Panc1 (cell line): ENCODE data around the gene ATXN7L1. TPM values are rescaled to one million over a fixed set of nuclear protein-coding genes. Genes with fewer than 3 reads are reported as not detected.

ENCODE experiments used
- ATAC-seq: fragments of 200-7000 bp; cut with Tn5 transposase; 2 replicates; pipeline ENCODE4 v1.9.1; 2020; ENCODE audit warnings: mild to moderate bottlenecking, moderate library complexity
- BruUV-seq: library from RNA; stranded (reverse); fragments of 400-500 nt; replicated peaks from 2 replicates; lab custom pipeline; 2021; lab: Mats Ljungman, UMichigan
- CTCF ChIA-PET: fragments of 300-600 bp; sonication (Branson Sonifier 250); formaldehyde crosslinking; loops from one replicate; lab custom pipeline; 2022; ENCODE audit warnings: antibody characterized with exemption; lab: Charles Lee
- POLR2A ChIA-PET: fragments of 300-600 bp; sonication (Branson Sonifier 250); formaldehyde crosslinking; loops from one replicate; lab custom pipeline; 2022; ENCODE audit warnings: antibody characterized with exemption; lab: Charles Lee
- DNase-seq: peaks from one replicate; pipeline ENCODE4 v3.0.0-alpha.2; 2010; ENCODE audit warnings: low read depth, low spot score
- H3K27ac ChIP-seq: 2 replicates; pipeline ENCODE4 v1.5.1; 2011; ENCODE audit warnings: mild to moderate bottlenecking, low read length, inconsistent platforms
- H3K27me3 ChIP-seq: fragments of 200-500 bp; sonication (Bioruptor generic); 2 replicates; pipeline ENCODE4 v1.6.0; 2014; ENCODE audit warnings: low read length, inconsistent platforms; ENCODE audit not compliant: control insufficient read depth, insufficient read depth
- H3K36me3 ChIP-seq: fragments of 200-500 bp; sonication (Bioruptor generic); 2 replicates; pipeline ENCODE4 v1.5.1; 2014; ENCODE audit warnings: inconsistent platforms, mild to moderate bottlenecking, low read length, moderate library complexity; ENCODE audit not compliant: control insufficient read depth, insufficient read depth
- H3K4me1 ChIP-seq: 2 replicates; pipeline ENCODE4 v1.5.1; 2011; ENCODE audit warnings: inconsistent platforms, mild to moderate bottlenecking, low read length, moderate library complexity; ENCODE audit not compliant: control insufficient read depth, insufficient read depth
- H3K4me3 ChIP-seq, 2 experiments: 2 replicates each; pipeline ENCODE4 v1.5.1; 2011 to 2012; ENCODE audit warnings: low read depth in 2 of 2, low read length in 2 of 2, mild to moderate bottlenecking in 2 of 2, inconsistent platforms in 1 of 2, moderate library complexity in 1 of 2
- H3K9me3 ChIP-seq: fragments of 200-500 bp; sonication (Bioruptor generic); 2 replicates; pipeline ENCODE4 v1.5.1; 2014; ENCODE audit warnings: low read depth, mild to moderate bottlenecking, inconsistent platforms, low read length, moderate library complexity; ENCODE audit not compliant: control insufficient read depth, insufficient read depth
- CTCF ChIP-seq: fragments of 450-650 bp; IDR thresholded peaks from 2 replicates; pipeline ENCODE4 v1.5.1; 2017; ENCODE audit warnings: mild to moderate bottlenecking
- POLR2AphosphoS5 ChIP-seq: IDR thresholded peaks from 2 replicates; pipeline ENCODE4 v1.6.1; 2012; ENCODE audit warnings: mild to moderate bottlenecking, low read depth, low read length, moderate library complexity
- SIN3A ChIP-seq: IDR thresholded peaks from 2 replicates; pipeline ENCODE4 v1.6.1; 2012; ENCODE audit warnings: low read depth, mild to moderate bottlenecking, low read length, moderate library complexity, borderline replicate concordance; ENCODE audit not compliant: insufficient read depth
- TCF7L2 ChIP-seq: IDR thresholded peaks from 2 replicates; pipeline ENCODE4 v1.6.1; 2011; ENCODE audit warnings: mild to moderate bottlenecking, low read depth, low read length, inconsistent platforms
- in situ Hi-C: cut with HindIII; loops from 2 replicates; pipeline ENCODE4 v1.10.0; 2016; ENCODE audit warnings: low sequenced_read_pairs, low pct_unique_long_range_greater_than_20kb
- intact Hi-C: fragments of 100-400 bp; cut with micrococcal nuclease; formaldehyde crosslinking; loops from one replicate; pipeline ENCODE4 v1.10.0; 2022; ENCODE audit not compliant: unreplicated experiment
- total RNA-seq: library from RNA; stranded (reverse); gene quantifications from one replicate; pipeline ENCODE4 v1.2.1, GENCODE V29; 2021; ENCODE audit not compliant: unreplicated experiment
- TF ChIP-seq, protein P1 (sequence below), 2 experiments: IDR thresholded peaks; 2 replicates each; pipeline ENCODE4 v1.6.1; 2011 to 2012; ENCODE audit warnings: low read depth in 2 of 2, control low read depth in 1 of 2, low read length in 1 of 2, mild to moderate bottlenecking in 1 of 2, moderate library complexity in 1 of 2; ENCODE audit not compliant: insufficient read depth in 1 of 2

ATXN7L1 gene
- total RNA-seq, 1 experiment from 2014 or later, result 10.8 TPM

GRCh38 chr7:105904064-105904463 is 27.7 kb upstream of the ATXN7L1 start:
- in situ Hi-C loops (no loop called here), intact Hi-C loops (no loop called here)
- no peak overlapping the region for H3K27ac ChIP-seq
- TF ChIP-seq CTCF, result no peak
- no peak for TF ChIP-seq POLR2AphosphoS5
- TF ChIP-seq SIN3A, result no peak
- TF ChIP-seq, protein P1, sequence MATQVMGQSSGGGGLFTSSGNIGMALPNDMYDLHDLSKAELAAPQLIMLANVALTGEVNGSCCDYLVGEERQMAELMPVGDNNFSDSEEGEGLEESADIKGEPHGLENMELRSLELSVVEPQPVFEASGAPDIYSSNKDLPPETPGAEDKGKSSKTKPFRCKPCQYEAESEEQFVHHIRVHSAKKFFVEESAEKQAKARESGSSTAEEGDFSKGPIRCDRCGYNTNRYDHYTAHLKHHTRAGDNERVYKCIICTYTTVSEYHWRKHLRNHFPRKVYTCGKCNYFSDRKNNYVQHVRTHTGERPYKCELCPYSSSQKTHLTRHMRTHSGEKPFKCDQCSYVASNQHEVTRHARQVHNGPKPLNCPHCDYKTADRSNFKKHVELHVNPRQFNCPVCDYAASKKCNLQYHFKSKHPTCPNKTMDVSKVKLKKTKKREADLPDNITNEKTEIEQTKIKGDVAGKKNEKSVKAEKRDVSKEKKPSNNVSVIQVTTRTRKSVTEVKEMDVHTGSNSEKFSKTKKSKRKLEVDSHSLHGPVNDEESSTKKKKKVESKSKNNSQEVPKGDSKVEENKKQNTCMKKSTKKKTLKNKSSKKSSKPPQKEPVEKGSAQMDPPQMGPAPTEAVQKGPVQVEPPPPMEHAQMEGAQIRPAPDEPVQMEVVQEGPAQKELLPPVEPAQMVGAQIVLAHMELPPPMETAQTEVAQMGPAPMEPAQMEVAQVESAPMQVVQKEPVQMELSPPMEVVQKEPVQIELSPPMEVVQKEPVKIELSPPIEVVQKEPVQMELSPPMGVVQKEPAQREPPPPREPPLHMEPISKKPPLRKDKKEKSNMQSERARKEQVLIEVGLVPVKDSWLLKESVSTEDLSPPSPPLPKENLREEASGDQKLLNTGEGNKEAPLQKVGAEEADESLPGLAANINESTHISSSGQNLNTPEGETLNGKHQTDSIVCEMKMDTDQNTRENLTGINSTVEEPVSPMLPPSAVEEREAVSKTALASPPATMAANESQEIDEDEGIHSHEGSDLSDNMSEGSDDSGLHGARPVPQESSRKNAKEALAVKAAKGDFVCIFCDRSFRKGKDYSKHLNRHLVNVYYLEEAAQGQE (IDR thresholded peaks at IDR 0.05; ENCODE audit: insufficient read depth in 1 of 2, low read depth in 2 of 2, low read length in 1 of 2), result no peak
- no peak for TF ChIP-seq TCF7L2
- no peaks in the 10 kb centered on the region for H3K27me3 ChIP-seq
- BruUV-seq, result no TSS peak
- no peaks in the 10 kb centered on the region for H3K36me3 ChIP-seq
- no peaks in the 10 kb centered on the region for H3K9me3 ChIP-seq
- POLR2A ChIA-PET, result no interaction called here
- H3K4me3 ChIP-seq, result no peak overlapping the region
- ATAC-seq (no peak), DNase-seq (no peak)
- no peaks in the 10 kb centered on the region for H3K4me1 ChIP-seq
- CTCF ChIA-PET, result no interaction called here

DNA sequence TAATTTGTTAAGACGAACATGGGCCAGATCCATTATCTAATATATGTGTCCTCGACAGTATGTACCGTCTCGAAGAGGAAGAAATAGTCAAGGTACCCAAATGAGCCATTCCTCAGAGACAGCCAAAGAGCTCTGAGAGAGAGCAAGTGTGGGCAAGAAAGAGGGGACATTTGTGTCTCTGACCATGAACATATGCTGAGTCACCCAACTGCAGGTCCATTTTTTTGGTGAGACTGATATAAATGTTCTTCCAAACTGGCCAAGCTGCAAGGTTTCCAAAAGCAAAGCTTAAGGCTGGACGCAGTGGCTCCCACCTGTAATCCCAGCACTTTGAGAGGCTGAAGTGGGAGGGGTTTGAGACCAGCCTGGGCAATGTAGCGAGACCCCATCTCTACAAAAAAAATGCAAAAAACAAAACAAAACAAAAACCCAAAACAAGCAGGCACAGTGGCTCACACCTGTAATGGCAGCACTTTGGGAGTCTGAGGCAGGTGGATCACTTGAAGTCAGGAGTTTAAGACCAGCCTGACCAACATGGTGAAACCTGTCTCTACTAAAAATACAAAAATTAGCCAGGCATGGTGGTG is 26.0 kb upstream of the ATXN7L1 start:
- DNase-seq (no peak), ATAC-seq (no peak)
- in situ Hi-C loops (no loop called here), intact Hi-C loops (no loop called here)
- BruUV-seq, result no TSS peak
- Histone ChIP-seq H3K4me1 (no peaks in the 10 kb centered on the region), H3K36me3 (no peaks in the 10 kb centered on the region), H3K9me3 (no peaks in the 10 kb centered on the region), H3K27ac (no peak overlapping the region), H3K27me3 (no peaks in the 10 kb centered on the region), H3K4me3 (no peak overlapping the region)
- POLR2A ChIA-PET, result no interaction called here
- TF ChIP-seq TCF7L2, result no peak
- no peak for TF ChIP-seq POLR2AphosphoS5
- no peak for TF ChIP-seq SIN3A
- TF ChIP-seq, protein P1 (IDR thresholded peaks at IDR 0.05; ENCODE audit: insufficient read depth in 1 of 2, low read depth in 2 of 2, low read length in 1 of 2), result no peak
- no peak for TF ChIP-seq CTCF
- CTCF ChIA-PET, result no interaction called here
